Bronchial epithelial cell (primary cell): ENCODE results near the gene FOXN3. TPM values are rescaled to one million over a fixed set of nuclear protein-coding genes. Genes with fewer than 3 reads are reported as not detected.

ENCODE experiments used
- DNase-seq: peaks from one replicate; pipeline ENCODE4 v3.0.0-alpha.2; 2010; ENCODE audit warnings: low read depth
- FAIRE-seq: peaks from 2 replicates; lab custom pipeline; 2011; peaks lifted over from hg19 to GRCh38; lab: Jason Lieb, UNC
- H3K27me3 ChIP-seq: 2 replicates; pipeline ENCODE4 v1.5.1; 2011; ENCODE audit warnings: low read length; ENCODE audit not compliant: control insufficient read depth, insufficient read depth
- H3K36me3 ChIP-seq: 2 replicates; pipeline ENCODE4 v1.5.1; 2011; ENCODE audit warnings: low read length; ENCODE audit not compliant: control insufficient read depth, insufficient read depth
- H3K4me3 ChIP-seq: 2 replicates; pipeline ENCODE4 v1.5.1; 2011; ENCODE audit warnings: mild to moderate bottlenecking, low read depth, low read length, control low read depth
- CTCF ChIP-seq: IDR thresholded peaks from 2 replicates; pipeline ENCODE4 v1.5.1; 2011; ENCODE audit warnings: mild to moderate bottlenecking, moderate library complexity, low read length, control low read depth, inconsistent platforms; ENCODE audit not compliant: insufficient read depth, severe bottlenecking
- total RNA-seq: library from RNA; depleted of rRNA; stranded (reverse); fragments of >200 nt; gene quantifications from 2 replicates; pipeline ENCODE4 v1.2.1, GENCODE V29; 2014

FOXN3 gene
- total RNA-seq, 1 donor from 2014 or later = 5.8 TPM

GRCh38 chr14:89241934-89242651 lies 174.9 kb downstream of the FOXN3 start:
- no peaks in the 10 kb centered on the region for H3K36me3 ChIP-seq
- FAIRE-seq = no peak
- no peak for DNase-seq
- no peaks in the 10 kb centered on the region for H3K27me3 ChIP-seq
- H3K4me3 ChIP-seq = no peak overlapping the region
- no peak for TF ChIP-seq CTCF

- no peak for TF ChIP-seq CTCF
- Histone ChIP-seq H3K27me3 (no peaks in the 10 kb centered on the region), H3K36me3 (no peaks in the 10 kb centered on the region), H3K4me3 (no peak overlapping the region)
- no peak for DNase-seq
- FAIRE-seq = no peak
These were observed 175.8 kb downstream of the FOXN3 start for GRCh38 chr14:89241257-89241656.

GRCh38 chr14:89240414-89240813 lies 176.6 kb downstream of the FOXN3 start:
- no peak for FAIRE-seq
- Histone ChIP-seq H3K27me3 (no peaks in the 10 kb centered on the region), H3K4me3 (no peak overlapping the region), H3K36me3 (no peaks in the 10 kb centered on the region)
- peak; percentile 22 for DNase-seq
- TF ChIP-seq CTCF = no peak

- Histone ChIP-seq H3K27me3 (no peaks in the 10 kb centered on the region), H3K4me3 (no peak overlapping the region), H3K36me3 (no peaks in the 10 kb centered on the region)
- no peak for FAIRE-seq
- no peak for DNase-seq
- TF ChIP-seq CTCF = no peak
These were observed 178.0 kb downstream of the FOXN3 start for GRCh38 chr14:89239023-89239422.

GRCh38 chr14:89237921-89238529 lies 179.0 kb downstream of the FOXN3 start:
- Histone ChIP-seq H3K4me3 (no peak overlapping the region), H3K36me3 (no peaks in the 10 kb centered on the region), H3K27me3 (no peaks in the 10 kb centered on the region)
- FAIRE-seq (no peak), DNase-seq (peak; percentile 35)
- peak; percentile 45 for TF ChIP-seq CTCF
